Calu3 (cell line): ENCODE results near the gene LAMC1. TPM values are rescaled to one million over a fixed set of nuclear protein-coding genes. Genes with fewer than 3 reads are reported as not detected.

Source experiments
- Bru-seq: library from RNA; stranded (reverse); fragments of 400-500 nt; gene quantifications from one replicate; lab custom pipeline; 2021; lab: Mats Ljungman, UMichigan
- BruChase-seq, 2 experiments: library from RNA; stranded (reverse); fragments of 400-500 nt; gene quantifications; one replicate each; lab custom pipeline; 2021; lab: Mats Ljungman, UMichigan
- BruUV-seq: library from RNA; stranded (reverse); fragments of 400-500 nt; replicated peaks from 2 replicates; lab custom pipeline; 2021; lab: Mats Ljungman, UMichigan
- CTCF ChIA-PET: fragments of 300-600 bp; sonication (Branson Sonifier 250); formaldehyde crosslinking; loops from one replicate; lab custom pipeline; 2022; ENCODE audit warnings: antibody characterized with exemption; lab: Charles Lee
- DNase-seq: peaks from one replicate; pipeline ENCODE4 v3.0.0; 2022
- H3K27ac Mint-ChIP-seq: one replicate; pipeline ENCODE4 v1.8.0; 2022; ENCODE audit warnings: mixed read lengths; ENCODE audit not compliant: unreplicated experiment
- H3K27me3 Mint-ChIP-seq: one replicate; pipeline ENCODE4 v1.8.0; 2022; ENCODE audit warnings: mixed read lengths; ENCODE audit not compliant: unreplicated experiment
- H3K36me3 Mint-ChIP-seq: one replicate; pipeline ENCODE4 v1.8.0; 2022; ENCODE audit warnings: mild to moderate bottlenecking, moderate library complexity, mixed read lengths; ENCODE audit not compliant: insufficient read depth, unreplicated experiment
- H3K4me1 Mint-ChIP-seq: one replicate; pipeline ENCODE4 v1.8.0; 2022; ENCODE audit warnings: mild to moderate bottlenecking, low read depth, mixed read lengths; ENCODE audit not compliant: unreplicated experiment
- H3K4me3 Mint-ChIP-seq: one replicate; pipeline ENCODE4 v1.8.0; 2022; ENCODE audit warnings: mild to moderate bottlenecking, low read depth, moderate library complexity, mixed read lengths; ENCODE audit not compliant: unreplicated experiment
- H3K9me3 Mint-ChIP-seq: one replicate; pipeline ENCODE4 v1.8.0; 2022; ENCODE audit warnings: low read depth, mixed read lengths; ENCODE audit not compliant: unreplicated experiment
- intact Hi-C: fragments of 100-400 bp; cut with micrococcal nuclease; formaldehyde crosslinking; loops from one replicate; pipeline ENCODE4 v1.10.0; 2022; ENCODE audit not compliant: unreplicated experiment
- long read RNA-seq: library from polyadenylated mRNA; stranded (forward); transcript quantifications from one replicate; pipeline ENCODE4 v2.0.0, GENCODE V29; 2022
- total RNA-seq: library from RNA; stranded (reverse); gene quantifications from 2 replicates; pipeline ENCODE4 v1.2.3, GENCODE V29; 2022
- TF ChIP-seq, protein P1 (sequence below): fragments of 200-600 bp; IDR thresholded peaks from one replicate; pipeline ENCODE4 v1.8.0; 2022; ENCODE audit warnings: antibody characterized with exemption; ENCODE audit not compliant: unreplicated experiment

Gene LAMC1
- total RNA-seq, result 368 and 579 TPM in 2 replicates
- percentile 99 among the genes with signal in this experiment for Bru-seq, nascent RNA
- BruChase-seq, experiment 1, labeled RNA remaining after a 6-hour chase, result percentile 98 among the genes with signal in this experiment
- percentile 96 among the genes with signal in this experiment for BruChase-seq, experiment 2, labeled RNA remaining after a 2-hour chase
- long read RNA-seq, full-length matches to known transcripts, result 70 of 295 reads
- long read RNA-seq, partial matches to known transcripts, result 194 of 295 reads
- long read RNA-seq, other reads (novel, unspliced or antisense), result 31 of 295 reads

GRCh38 chr1:183023146-183023600 lies at the start of gene LAMC1:
LAMC1 (plus strand) TSS chr1:183023420; CDS start chr1:183023717, 297 bp downstream.
- DNase-seq, result peak; percentile 96
- Mint-ChIP-seq H3K36me3 (peaks cover 76% of the 10 kb centered on the region), H3K27ac (peak within 1 kb of the TSS; percentile 98), H3K4me3 (peak within 1 kb of the TSS; percentile 94), H3K9me3 (no peaks in the 10 kb centered on the region), H3K4me1 (peaks cover 42% of the 10 kb centered on the region), H3K27me3 (no peaks in the 10 kb centered on the region)
- TF ChIP-seq, protein P1, sequence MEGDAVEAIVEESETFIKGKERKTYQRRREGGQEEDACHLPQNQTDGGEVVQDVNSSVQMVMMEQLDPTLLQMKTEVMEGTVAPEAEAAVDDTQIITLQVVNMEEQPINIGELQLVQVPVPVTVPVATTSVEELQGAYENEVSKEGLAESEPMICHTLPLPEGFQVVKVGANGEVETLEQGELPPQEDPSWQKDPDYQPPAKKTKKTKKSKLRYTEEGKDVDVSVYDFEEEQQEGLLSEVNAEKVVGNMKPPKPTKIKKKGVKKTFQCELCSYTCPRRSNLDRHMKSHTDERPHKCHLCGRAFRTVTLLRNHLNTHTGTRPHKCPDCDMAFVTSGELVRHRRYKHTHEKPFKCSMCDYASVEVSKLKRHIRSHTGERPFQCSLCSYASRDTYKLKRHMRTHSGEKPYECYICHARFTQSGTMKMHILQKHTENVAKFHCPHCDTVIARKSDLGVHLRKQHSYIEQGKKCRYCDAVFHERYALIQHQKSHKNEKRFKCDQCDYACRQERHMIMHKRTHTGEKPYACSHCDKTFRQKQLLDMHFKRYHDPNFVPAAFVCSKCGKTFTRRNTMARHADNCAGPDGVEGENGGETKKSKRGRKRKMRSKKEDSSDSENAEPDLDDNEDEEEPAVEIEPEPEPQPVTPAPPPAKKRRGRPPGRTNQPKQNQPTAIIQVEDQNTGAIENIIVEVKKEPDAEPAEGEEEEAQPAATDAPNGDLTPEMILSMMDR, result no peak
- intact Hi-C loops, result no loop called here
- no TSS peak for BruUV-seq
- CTCF ChIA-PET, result no interaction called here

- CTCF ChIA-PET, result interaction anchor here (0.6 to 1.4 kb wide), 6 partner anchors 12 to 50 kb away, joined by 3 to 5 read pairs (median 4); no protein-coding TSS in a partner anchor
- intact Hi-C loops, result loop anchor here (5.0 kb wide), 1 partner anchor 188 kb away; no protein-coding TSS in a partner anchor
- no peaks in the 10 kb centered on the region for H3K36me3 Mint-ChIP-seq
Observed at GRCh38 chr1:182974506-182975191, 48.6 kb upstream of the LAMC1 start.

GRCh38 chr1:182977480-182977879 lies 45.7 kb upstream of the LAMC1 start:
- no peaks in the 10 kb centered on the region for H3K27me3 Mint-ChIP-seq

More at GRCh38 chr1:182974506-182975191, 48.6 kb upstream of the LAMC1 start:
- peaks cover 61% of the 10 kb centered on the region for H3K4me1 Mint-ChIP-seq
- H3K4me3 Mint-ChIP-seq, result no peak overlapping the region
- TF ChIP-seq, protein P1, result no peak
- peak overlapping the region; percentile 37 for H3K27ac Mint-ChIP-seq
- no peaks in the 10 kb centered on the region for H3K27me3 Mint-ChIP-seq
- no peaks in the 10 kb centered on the region for H3K9me3 Mint-ChIP-seq
- no TSS peak for BruUV-seq
- DNase-seq, result no peak

More at GRCh38 chr1:182977480-182977879, 45.7 kb upstream of the LAMC1 start:
- intact Hi-C loops, result no loop called here
- H3K36me3 Mint-ChIP-seq, result no peaks in the 10 kb centered on the region
- TF ChIP-seq, protein P1, result no peak
- no peaks in the 10 kb centered on the region for H3K9me3 Mint-ChIP-seq
- peaks cover 46% of the 10 kb centered on the region for H3K4me1 Mint-ChIP-seq
- BruUV-seq, result no TSS peak
- no peak overlapping the region for H3K27ac Mint-ChIP-seq
- CTCF ChIA-PET, result interaction anchor here (1.0 to 1.7 kb wide), 2 partner anchors 10 to 20 kb away, joined by 3 to 6 read pairs; no protein-coding TSS in a partner anchor
- DNase-seq, result no peak
- no peak overlapping the region for H3K4me3 Mint-ChIP-seq
